K562 (cell line): ENCODE data around the gene PCBP4. TPM values are rescaled to one million over a fixed set of nuclear protein-coding genes. Genes with fewer than 3 reads are reported as not detected.

ENCODE experiments used
- KAT8 ChIP-seq: fragments of 450-650 bp; IDR thresholded peaks from 2 replicates; pipeline ENCODE4 v1.6.1; 2016; ENCODE audit warnings: low read depth, mild to moderate bottlenecking
- MAFK ChIP-seq: IDR thresholded peaks from 2 replicates; pipeline ENCODE4 v1.6.1; 2011; ENCODE audit warnings: low read length, improper control_type of control experiment
- NR3C1 ChIP-seq: sonication (generic); formaldehyde crosslinking; IDR thresholded peaks from 2 replicates; pipeline ENCODE4 v1.8.1; 2022; ENCODE audit warnings: missing genetic modification reagents
- PCBP1 ChIP-seq: fragments of 200-400 bp; formaldehyde crosslinking; IDR thresholded peaks from 2 replicates; pipeline ENCODE4 v1.6.1; 2018; ENCODE audit warnings: mild to moderate bottlenecking, low read depth, low read length; ENCODE audit not compliant: poor library complexity, severe bottlenecking
- POLR2G ChIP-seq: fragments of 200-400 bp; formaldehyde crosslinking; IDR thresholded peaks from 2 replicates; pipeline ENCODE4 v1.6.1; 2017; ENCODE audit warnings: low read depth, mild to moderate bottlenecking, antibody characterized with exemption, low read length, moderate library complexity
- SRSF3 ChIP-seq: fragments of 200-400 bp; formaldehyde crosslinking; IDR thresholded peaks from 2 replicates; pipeline ENCODE4 v1.6.1; 2016; ENCODE audit warnings: mild to moderate bottlenecking, low read length, moderate library complexity; ENCODE audit not compliant: insufficient read depth
- TAF7 ChIP-seq: fragments of 450-650 bp; IDR thresholded peaks from 2 replicates; pipeline ENCODE4 v1.6.1; 2016; ENCODE audit warnings: missing genetic modification characterization, missing compliant biosample characterization
- XRCC5 ChIP-seq: fragments of 200-400 bp; formaldehyde crosslinking; IDR thresholded peaks from 2 replicates; pipeline ENCODE4 v1.6.1; 2017; ENCODE audit warnings: low read depth, mild to moderate bottlenecking, low read length
- ZFX ChIP-seq: sonication (generic); formaldehyde crosslinking; IDR thresholded peaks from 2 replicates; pipeline ENCODE4 v1.8.0; 2022; ENCODE audit warnings: mild to moderate bottlenecking, missing genetic modification reagents, moderate library complexity
- ZKSCAN3 ChIP-seq: fragments of 250-450 bp; sonication (Bioruptor Pico); IDR thresholded peaks from 2 replicates; pipeline ENCODE4 v1.4.0; 2020
- ZNF316 ChIP-seq: fragments of 450-650 bp; IDR thresholded peaks from 2 replicates; pipeline ENCODE4 v1.6.1; 2016
- polyA plus RNA-seq, 8 experiments: library from polyadenylated mRNA; depleted of rRNA in 4 of 8; stranded (reverse) in 5 of 8; unstranded in 3 of 8; fragments of >200 nt; fragmentation: Nextera tagmentation in 2 of 8; fragmentation: Illumina TruSeq in 1 of 8; extraction: Ambion mirVana in 2 of 8; extraction: Trizol in 1 of 8; gene quantifications; 2 replicates each; pipeline versions ENCODE4 v1.2.1 to v1.2.3, GENCODE V29; 2011 to 2014; ENCODE audit warnings: inconsistent platforms in 1 of 8, missing spikeins in 1 of 8
- total RNA-seq, 7 experiments: library from RNA; depleted of rRNA in 6 of 7; stranded (reverse); fragments of >200 nt in 6 of 7; fragmentation: Illumina TruSeq in 2 of 7; extraction: Trizol in 2 of 7; gene quantifications; 2 replicates each; pipeline versions ENCODE4 v1.2.1 to v1.2.3, GENCODE V29; 2011 to 2021; ENCODE audit warnings: low replicate concordance in 1 of 7
- TF ChIP-seq, protein P1 (sequence below): fragments of 450-650 bp; IDR thresholded peaks from 2 replicates; pipeline ENCODE4 v1.6.1; 2016; ENCODE audit warnings: antibody characterized with exemption
- TF ChIP-seq, protein P2 (sequence below): fragments of 200-800 bp; sonication (Bioruptor generic); IDR thresholded peaks from 2 replicates; pipeline ENCODE4 v1.6.1; 2017; ENCODE audit warnings: missing genetic modification characterization, missing compliant biosample characterization
- TF ChIP-seq, protein P3 (sequence below), 2 experiments: IDR thresholded peaks; 2 replicates each; pipeline ENCODE4 v1.6.1; 2011; ENCODE audit warnings: borderline replicate concordance in 1 of 2, control low read depth in 1 of 2, low read depth in 1 of 2, low read length in 1 of 2, mild to moderate bottlenecking in 1 of 2, mixed read lengths in 1 of 2, moderate library complexity in 1 of 2; ENCODE audit not compliant: insufficient read depth in 1 of 2, insufficient read length in 1 of 2, poor library complexity in 1 of 2, severe bottlenecking in 1 of 2; ENCODE audit errors: extremely low read depth in 1 of 2
- TF ChIP-seq, protein P4 (sequence below): fragments of 450-650 bp; formaldehyde crosslinking; IDR thresholded peaks from 2 replicates; pipeline ENCODE4 v1.4.0; 2020; ENCODE audit warnings: mild to moderate bottlenecking

PCBP4 gene
- total and polyA plus RNA-seq, 9 of the 15 experiments (the other 6 are each of a cell fraction or from before 2014, with no cell fraction given) = 0.06 to 5.8 (median 2.6) TPM

DNA sequence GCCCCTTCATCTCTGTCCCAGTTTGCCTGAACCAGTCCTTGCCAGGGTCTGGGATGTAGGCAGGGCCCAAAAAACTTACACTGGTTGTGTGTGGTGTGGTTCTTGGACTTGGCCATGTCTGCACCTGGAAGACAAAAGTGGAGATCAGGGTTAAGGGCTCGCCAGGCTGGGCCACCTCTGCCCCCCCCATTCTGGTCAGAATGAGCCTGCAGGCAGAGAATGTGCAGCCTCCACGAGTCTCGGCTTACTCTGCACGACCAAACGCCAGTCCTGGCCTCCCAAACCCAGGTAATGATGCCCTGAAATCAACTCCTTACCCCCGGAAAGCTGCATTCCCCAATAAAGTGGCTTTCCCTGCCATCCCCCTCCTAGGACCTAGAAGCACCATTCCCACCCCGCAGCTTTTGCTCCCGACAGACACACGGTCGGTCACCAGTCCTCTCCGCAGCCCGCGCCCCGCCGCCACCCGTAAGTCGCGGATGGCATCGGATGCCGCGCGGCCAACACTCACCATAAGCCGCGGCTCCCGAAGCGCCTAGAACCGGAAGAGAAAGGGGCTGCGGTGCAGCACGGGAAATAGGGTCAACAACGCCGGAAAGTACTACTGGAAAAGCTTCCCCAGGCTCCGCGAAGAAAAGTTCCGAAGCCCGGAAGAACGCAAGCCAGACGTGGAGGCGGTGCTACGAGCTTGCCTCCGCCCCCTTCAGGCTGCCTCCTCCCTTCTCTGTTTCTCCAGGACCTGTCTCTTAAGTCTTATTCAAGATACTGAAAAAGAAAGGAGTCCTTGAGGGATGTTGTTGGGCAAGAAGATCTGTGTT lies 28.3 kb upstream of the PCBP4 start, which contains the start of gene RPL29 (continued):
- no peak for TF ChIP-seq PCBP1
- TF ChIP-seq, protein P1, sequence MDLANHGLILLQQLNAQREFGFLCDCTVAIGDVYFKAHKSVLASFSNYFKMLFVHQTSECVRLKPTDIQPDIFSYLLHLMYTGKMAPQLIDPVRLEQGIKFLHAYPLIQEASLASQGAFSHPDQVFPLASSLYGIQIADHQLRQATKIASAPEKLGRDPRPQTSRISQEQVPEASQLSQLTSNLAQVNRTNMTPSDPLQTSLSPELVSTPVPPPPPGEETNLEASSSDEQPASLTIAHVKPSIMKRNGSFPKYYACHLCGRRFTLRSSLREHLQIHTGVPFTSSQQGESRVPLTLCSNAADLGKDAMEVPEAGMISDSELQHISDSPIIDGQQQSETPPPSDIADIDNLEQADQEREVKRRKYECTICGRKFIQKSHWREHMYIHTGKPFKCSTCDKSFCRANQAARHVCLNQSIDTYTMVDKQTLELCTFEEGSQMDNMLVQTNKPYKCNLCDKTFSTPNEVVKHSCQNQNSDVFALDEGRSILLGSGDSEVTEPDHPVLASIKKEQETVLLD = no peak
- no peak for TF ChIP-seq ZKSCAN3 (CRISPR knock-in tag)
- peak; percentile 93; the same call in 1 of the 2 replicates for TF ChIP-seq XRCC5
- peak; percentile 99 for TF ChIP-seq POLR2G
- TF ChIP-seq, protein P2, sequence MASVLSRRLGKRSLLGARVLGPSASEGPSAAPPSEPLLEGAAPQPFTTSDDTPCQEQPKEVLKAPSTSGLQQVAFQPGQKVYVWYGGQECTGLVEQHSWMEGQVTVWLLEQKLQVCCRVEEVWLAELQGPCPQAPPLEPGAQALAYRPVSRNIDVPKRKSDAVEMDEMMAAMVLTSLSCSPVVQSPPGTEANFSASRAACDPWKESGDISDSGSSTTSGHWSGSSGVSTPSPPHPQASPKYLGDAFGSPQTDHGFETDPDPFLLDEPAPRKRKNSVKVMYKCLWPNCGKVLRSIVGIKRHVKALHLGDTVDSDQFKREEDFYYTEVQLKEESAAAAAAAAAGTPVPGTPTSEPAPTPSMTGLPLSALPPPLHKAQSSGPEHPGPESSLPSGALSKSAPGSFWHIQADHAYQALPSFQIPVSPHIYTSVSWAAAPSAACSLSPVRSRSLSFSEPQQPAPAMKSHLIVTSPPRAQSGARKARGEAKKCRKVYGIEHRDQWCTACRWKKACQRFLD = no peak
- no peak for TF ChIP-seq SRSF3
- TF ChIP-seq ZNF316 = no peak
- TF ChIP-seq NR3C1 (CRISPR knock-in tag) = no peak
- TF ChIP-seq MAFK = no peak
- TF ChIP-seq, protein P3, sequence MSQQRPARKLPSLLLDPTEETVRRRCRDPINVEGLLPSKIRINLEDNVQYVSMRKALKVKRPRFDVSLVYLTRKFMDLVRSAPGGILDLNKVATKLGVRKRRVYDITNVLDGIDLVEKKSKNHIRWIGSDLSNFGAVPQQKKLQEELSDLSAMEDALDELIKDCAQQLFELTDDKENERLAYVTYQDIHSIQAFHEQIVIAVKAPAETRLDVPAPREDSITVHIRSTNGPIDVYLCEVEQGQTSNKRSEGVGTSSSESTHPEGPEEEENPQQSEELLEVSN (IDR thresholded peaks at IDR 0.05; ENCODE audit: borderline replicate concordance in 1 of 2, extremely low read depth in 1 of 2, insufficient read depth in 1 of 2, insufficient read length in 1 of 2, low read depth in 1 of 2, low read length in 1 of 2, poor library complexity in 1 of 2, severe bottlenecking in 1 of 2) = no peak
- TF ChIP-seq KAT8 = peak; percentile 49; the same call in 1 of the 2 replicates
- TF ChIP-seq ZFX (CRISPR knock-in tag) = peak; percentile 74
- TF ChIP-seq, protein P4, sequence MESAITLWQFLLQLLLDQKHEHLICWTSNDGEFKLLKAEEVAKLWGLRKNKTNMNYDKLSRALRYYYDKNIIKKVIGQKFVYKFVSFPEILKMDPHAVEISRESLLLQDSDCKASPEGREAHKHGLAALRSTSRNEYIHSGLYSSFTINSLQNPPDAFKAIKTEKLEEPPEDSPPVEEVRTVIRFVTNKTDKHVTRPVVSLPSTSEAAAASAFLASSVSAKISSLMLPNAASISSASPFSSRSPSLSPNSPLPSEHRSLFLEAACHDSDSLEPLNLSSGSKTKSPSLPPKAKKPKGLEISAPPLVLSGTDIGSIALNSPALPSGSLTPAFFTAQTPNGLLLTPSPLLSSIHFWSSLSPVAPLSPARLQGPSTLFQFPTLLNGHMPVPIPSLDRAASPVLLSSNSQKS = no peak
- TF ChIP-seq TAF7 = peak; percentile 99
